LoVo (cell line): ENCODE data around the gene PYGL.
"Not testable (repeated sequence)": the region's sequence is repeated elsewhere in the genome, so short reads cannot be mapped to it uniquely, and the experiment has no call there.

Experiments used
- DNase-seq: peaks from one replicate; pipeline ENCODE4 v3.0.0-alpha.2; 2016; ENCODE audit warnings: low spot score

The PYGL gene

GRCh38 chr14:50954811-50955372 is 10.6 kb upstream of the PYGL start:
- DNase-seq, result no peak

- DNase-seq, result no peak
These were observed 9.2 kb upstream of the PYGL start for GRCh38 chr14:50953502-50953901.

GRCh38 chr14:50951032-50951431 is 6.7 kb upstream of the PYGL start:
- no peak for DNase-seq

- no peak for DNase-seq
These were observed 3.9 kb upstream of the PYGL start for GRCh38 chr14:50948205-50948604.

- no peak for DNase-seq
These were observed 3.2 kb upstream of the PYGL start for GRCh38 chr14:50947446-50947845.

GRCh38 chr14:50946234-50946935 is 2.1 kb upstream of the PYGL start:
- DNase-seq, result no peak

GRCh38 chr14:50944647-50945413 is 547 bp upstream of the PYGL start:
- DNase-seq, result peak; percentile 61

- DNase-seq, result peak; percentile 43
These were observed 881 bp downstream of the PYGL start for GRCh38 chr14:50943261-50943942.

GRCh38 chr14:50941638-50942037 is 2.6 kb downstream of the PYGL start:
- DNase-seq, result not testable (repeated sequence)

- DNase-seq, result no peak
These were observed 3.1 kb downstream of the PYGL start for GRCh38 chr14:50941151-50941550.

- DNase-seq, result no peak
These were observed 6.5 kb downstream of the PYGL start for GRCh38 chr14:50937800-50938199.

- DNase-seq, result no peak
These were observed 7.0 kb downstream of the PYGL start for GRCh38 chr14:50937325-50937724.

GRCh38 chr14:50936882-50937281 is 7.4 kb downstream of the PYGL start:
- no peak for DNase-seq

- no peak for DNase-seq
These were observed 8.3 kb downstream of the PYGL start for GRCh38 chr14:50936016-50936340.

GRCh38 chr14:50935126-50936015 is 8.9 kb downstream of the PYGL start:
- DNase-seq, result no peak

GRCh38 chr14:50932592-50933495 is 11.4 kb downstream of the PYGL start:
- DNase-seq, result no peak

- DNase-seq, result no peak
These were observed 12.1 kb downstream of the PYGL start for GRCh38 chr14:50932156-50932555.

GRCh38 chr14:50931559-50931958 is 12.7 kb downstream of the PYGL start:
- DNase-seq, result no peak

- DNase-seq, result no peak
These were observed 14.8 kb downstream of the PYGL start for GRCh38 chr14:50929506-50929905.

GRCh38 chr14:50928002-50928635 is 16.2 kb downstream of the PYGL start:
- DNase-seq, result no peak
